Dermis lymphatic vessel endothelial cell (primary cell): Measurements from ENCODE around the gene SUV39H1. TPM values are rescaled to one million over a fixed set of nuclear protein-coding genes. Genes with fewer than 3 reads are reported as not detected.

Experiments
- total RNA-seq: library from RNA; depleted of rRNA; stranded (reverse); fragments of >200 nt; gene quantifications from 2 replicates; pipeline ENCODE4 v1.2.1, GENCODE V29; 2014

The SUV39H1 gene, protein sequence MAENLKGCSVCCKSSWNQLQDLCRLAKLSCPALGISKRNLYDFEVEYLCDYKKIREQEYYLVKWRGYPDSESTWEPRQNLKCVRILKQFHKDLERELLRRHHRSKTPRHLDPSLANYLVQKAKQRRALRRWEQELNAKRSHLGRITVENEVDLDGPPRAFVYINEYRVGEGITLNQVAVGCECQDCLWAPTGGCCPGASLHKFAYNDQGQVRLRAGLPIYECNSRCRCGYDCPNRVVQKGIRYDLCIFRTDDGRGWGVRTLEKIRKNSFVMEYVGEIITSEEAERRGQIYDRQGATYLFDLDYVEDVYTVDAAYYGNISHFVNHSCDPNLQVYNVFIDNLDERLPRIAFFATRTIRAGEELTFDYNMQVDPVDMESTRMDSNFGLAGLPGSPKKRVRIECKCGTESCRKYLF
- 2.7 and 3.1 TPM in 2 replicates for total RNA-seq

DNA sequence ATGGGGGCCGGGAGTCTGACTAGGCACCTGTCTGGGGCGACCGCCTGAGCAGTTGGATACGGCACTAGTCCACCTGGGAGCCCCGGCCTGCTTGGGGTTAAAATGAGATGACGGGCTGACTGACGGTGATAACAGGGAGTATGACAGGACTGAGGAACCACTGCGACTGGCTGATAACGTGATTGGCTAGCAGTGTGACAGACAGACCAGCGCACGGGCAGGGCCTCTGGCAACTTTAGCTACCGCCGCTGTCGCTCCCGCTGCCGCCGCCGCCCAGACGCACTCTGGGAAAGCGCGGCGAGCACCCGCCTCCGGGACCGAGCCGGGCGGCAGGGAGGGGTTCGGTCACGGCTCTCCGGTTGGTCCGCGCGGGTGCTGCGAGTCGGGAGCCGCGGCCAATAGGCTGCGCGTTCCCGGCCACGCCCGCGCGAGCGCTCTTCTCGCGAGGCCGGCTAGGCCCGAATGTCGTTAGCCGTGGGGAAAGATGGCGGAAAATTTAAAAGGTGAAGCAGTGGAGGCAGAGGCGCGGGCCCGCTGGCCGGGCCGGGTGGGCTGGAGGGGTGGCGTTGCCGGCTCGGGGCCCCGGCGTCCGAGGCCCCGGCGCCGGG is at the start of gene SUV39H1:
Gene SUV39H1, plus strand, starts transcription at position 434 of the 608 bp plus-strand sequence. Its CDS starts 51 bp downstream, at position 485.

DNA sequence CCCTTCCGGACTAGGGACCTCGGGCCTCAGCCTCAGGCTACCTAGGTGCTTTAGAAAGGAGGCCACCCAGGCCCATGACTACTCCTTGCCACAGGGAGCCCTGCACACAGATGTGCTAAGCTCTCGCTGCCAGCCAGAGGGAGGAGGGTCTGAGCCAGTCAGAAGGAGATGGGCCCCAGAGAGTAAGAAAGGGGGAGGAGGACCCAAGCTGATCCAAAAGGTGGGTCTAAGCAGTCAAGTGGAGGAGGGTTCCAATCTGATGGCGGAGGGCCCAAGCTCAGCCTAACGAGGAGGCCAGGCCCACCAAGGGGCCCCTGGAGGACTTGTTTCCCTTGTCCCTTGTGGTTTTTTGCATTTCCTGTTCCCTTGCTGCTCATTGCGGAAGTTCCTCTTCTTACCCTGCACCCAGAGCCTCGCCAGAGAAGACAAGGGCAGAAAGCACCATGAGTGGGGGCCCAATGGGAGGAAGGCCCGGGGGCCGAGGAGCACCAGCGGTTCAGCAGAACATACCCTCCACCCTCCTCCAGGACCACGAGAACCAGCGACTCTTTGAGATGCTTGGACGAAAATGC is 13.0 kb upstream of the SUV39H1 start, which contains the start of gene WAS:
Gene WAS, plus strand, starts transcription at position 389 of the 572 bp plus-strand sequence. Its CDS starts 55 bp downstream, at position 444.

Other genes with a start within 250 kb of the SUV39H1 start
- gene SLC38A5, start 226.5 kb upstream of the SUV39H1 start, total RNA-seq: 1.0 and 3.9 TPM in 2 replicates
- gene FTSJ1, start 220.5 kb upstream of the SUV39H1 start, total RNA-seq: 30.3 and 33.3 TPM in 2 replicates
- 4.6 and 6.1 TPM in 2 replicates for gene PORCN, start 187.7 kb upstream of the SUV39H1 start, total RNA-seq
- 61.4 and 66.3 TPM in 2 replicates for gene EBP, start 174.9 kb upstream of the SUV39H1 start, total RNA-seq
- gene TBC1D25, start 157.0 kb upstream of the SUV39H1 start, total RNA-seq: 6.2 and 8.0 TPM in 2 replicates
- 387 and 390 TPM in 2 replicates for gene RBM3, start 122.2 kb upstream of the SUV39H1 start, total RNA-seq
- gene WDR13, start 99.2 kb upstream of the SUV39H1 start, total RNA-seq: 98.9 and 107 TPM in 2 replicates
- not detected in 2 replicates for gene WAS, start 12.9 kb upstream of the SUV39H1 start, total RNA-seq
- gene GLOD5, start 65.0 kb downstream of the SUV39H1 start, total RNA-seq: not detected in 2 replicates
- gene GATA1, start 89.9 kb downstream of the SUV39H1 start, total RNA-seq: not detected in 2 replicates
- 21.7 and 25.2 TPM in 2 replicates for gene HDAC6, start 105.3 kb downstream of the SUV39H1 start, total RNA-seq
- gene ERAS, start 129.8 kb downstream of the SUV39H1 start, total RNA-seq: not detected in 2 replicates
- gene PCSK1N, start 138.9 kb downstream of the SUV39H1 start, total RNA-seq: 0.09 and 0.11 TPM in 2 replicates
- gene TIMM17B, start 201.0 kb downstream of the SUV39H1 start, total RNA-seq: 18.6 and 20.2 TPM in 2 replicates
- 73.4 and 80.2 TPM in 2 replicates for gene PQBP1, start 201.2 kb downstream of the SUV39H1 start, total RNA-seq
- gene SLC35A2, start 214.9 kb downstream of the SUV39H1 start, total RNA-seq: 7.8 and 11.9 TPM in 2 replicates
- 3.0 and 3.4 TPM in 2 replicates for gene PIM2, start 222.3 kb downstream of the SUV39H1 start, total RNA-seq